SK-N-SH (cell line): ENCODE data around the gene CYP11A1. TPM values are rescaled to one million over a fixed set of nuclear protein-coding genes. Genes with fewer than 3 reads are reported as not detected.

Experiments used
- CTCF ChIA-PET: fragments of 300-600, 350-600 bp; formaldehyde crosslinking; extraction: SDS; loops from one replicate; lab custom pipeline; 2021; lab: Yijun Ruan, JAX
- POLR2A ChIA-PET: fragments of 350-600 bp; sonication (Branson Sonifier 250); formaldehyde crosslinking; extraction: SDS; loops from one replicate; lab custom pipeline; 2020; ENCODE audit warnings: antibody characterized with exemption, inconsistent platforms; lab: Yijun Ruan, JAX
- DNase-seq: peaks from one replicate; pipeline ENCODE4 v3.0.0; 2012
- H2AFZ ChIP-seq: fragments of 200-600 bp; sonication (generic); 2 replicates; pipeline ENCODE4 v1.8.1; 2016; ENCODE audit warnings: antibody characterized with exemption, mild to moderate bottlenecking, low read depth
- H3F3A ChIP-seq: fragments of 200-600 bp; sonication (generic); replicated peaks from 2 replicates; pipeline ENCODE3; 2016; ENCODE audit warnings: antibody characterized with exemption, mild to moderate bottlenecking; ENCODE audit not compliant: insufficient read depth
- H3K27ac ChIP-seq, 2 experiments: fragments of 200-500 bp in 1 of 2; fragments of 200-600 bp in 1 of 2; sonication (Bioruptor generic) in 1 of 2; sonication (generic), shearing (Covaris generic) in 1 of 2; 2 replicates each; pipeline versions ENCODE4 v1.5.1 to v1.6.1; 2014 to 2016; ENCODE audit warnings: low read depth in 2 of 2, inconsistent platforms in 1 of 2, low read length in 1 of 2, mild to moderate bottlenecking in 1 of 2, mixed read lengths in 1 of 2
- H3K27me3 ChIP-seq: fragments of 200-600 bp; sonication (generic), shearing (Covaris generic); 2 replicates; pipeline ENCODE4 v1.6.1; 2016; ENCODE audit warnings: mixed run types; ENCODE audit not compliant: insufficient read depth
- H3K36me3 ChIP-seq, 2 experiments: fragments of 200-500 bp in 1 of 2; fragments of 200-600 bp in 1 of 2; sonication (Bioruptor generic) in 1 of 2; sonication (generic) in 1 of 2; replicated peaks in 1 of 2; 2 replicates each; pipeline versions ENCODE3 to v1.5.1; 2014 to 2016; ENCODE audit warnings: low read length in 1 of 2, mild to moderate bottlenecking in 1 of 2; ENCODE audit not compliant: insufficient read depth in 2 of 2, control insufficient read depth in 1 of 2
- H3K4me1 ChIP-seq, 2 experiments: fragments of 200-500 bp in 1 of 2; fragments of 200-600 bp in 1 of 2; sonication (Bioruptor generic) in 1 of 2; sonication (generic), shearing (Covaris generic) in 1 of 2; 2 replicates each; pipeline versions ENCODE4 v1.5.1 to v1.6.1; 2014 to 2016; ENCODE audit warnings: low read depth in 1 of 2, low read length in 1 of 2, mixed run types in 1 of 2; ENCODE audit not compliant: insufficient read depth in 2 of 2, control insufficient read depth in 1 of 2
- H3K4me2 ChIP-seq: fragments of 200-600 bp; sonication (generic), shearing (Covaris generic); 2 replicates; pipeline ENCODE4 v1.6.1; 2017; ENCODE audit warnings: mixed run types
- H3K4me3 ChIP-seq, 2 experiments: fragments of 200-500 bp in 1 of 2; fragments of 200-600 bp in 1 of 2; sonication (Bioruptor generic) in 1 of 2; sonication (generic), shearing (Covaris generic) in 1 of 2; 2 replicates each; pipeline versions ENCODE4 v1.5.1 to v1.8.1; 2014 to 2016; ENCODE audit warnings: low read depth in 2 of 2, inconsistent platforms in 1 of 2, low read length in 1 of 2, mild to moderate bottlenecking in 1 of 2, mixed read lengths in 1 of 2, moderate library complexity in 1 of 2
- H3K79me2 ChIP-seq: fragments of 200-600 bp; sonication (generic); 2 replicates; pipeline ENCODE4 v1.8.1; 2017; ENCODE audit warnings: mild to moderate bottlenecking; ENCODE audit not compliant: insufficient read depth
- H3K9ac ChIP-seq: fragments of 200-600 bp; sonication (generic); 2 replicates; pipeline ENCODE4 v1.6.1; 2017; ENCODE audit warnings: mixed run types
- H3K9me2 ChIP-seq: fragments of 200-600 bp; sonication (generic); 2 replicates; pipeline ENCODE4 v1.6.1; 2017; ENCODE audit warnings: mixed run types
- H3K9me3 ChIP-seq: fragments of 200-600 bp; sonication (generic); 2 replicates; pipeline ENCODE4 v1.6.1; 2017; ENCODE audit warnings: mixed run types, mild to moderate bottlenecking, moderate library complexity
- H4K20me1 ChIP-seq: fragments of 200-600 bp; sonication (generic); 2 replicates; pipeline ENCODE4 v1.6.1; 2017; ENCODE audit warnings: mild to moderate bottlenecking, mixed run types; ENCODE audit not compliant: insufficient read depth
- CHD2 ChIP-seq: fragments of 150-350 bp; IDR thresholded peaks from 2 replicates; pipeline ENCODE4 v1.6.1; 2018; ENCODE audit warnings: low read length; ENCODE audit not compliant: partially characterized antibody
- CTCF ChIP-seq: fragments of 200-600 bp; sonication (generic); IDR thresholded peaks from 2 replicates; pipeline ENCODE4 v1.6.1; 2017; ENCODE audit warnings: antibody characterized with exemption, mild to moderate bottlenecking, moderate library complexity
- ELF1 ChIP-seq: IDR thresholded peaks from 2 replicates; pipeline ENCODE4 v1.4.0; 2012
- EZH2phosphoT487 ChIP-seq: fragments of 200-600 bp; sonication (generic); IDR thresholded peaks from 2 replicates; pipeline ENCODE4 v1.6.1; 2017; ENCODE audit warnings: low read depth, mixed run types, mild to moderate bottlenecking, antibody characterized with exemption, moderate library complexity, borderline replicate concordance
- FOSL2 ChIP-seq: IDR thresholded peaks from 2 replicates; pipeline ENCODE4 v1.4.0; 2012; ENCODE audit warnings: low read depth, mild to moderate bottlenecking, moderate library complexity, borderline replicate concordance
- FOXM1 ChIP-seq: IDR thresholded peaks from 2 replicates; pipeline ENCODE4 v1.4.0; 2012; ENCODE audit warnings: low read depth, mild to moderate bottlenecking
- GABPA ChIP-seq: IDR thresholded peaks from 2 replicates; pipeline ENCODE4 v1.4.0; 2012; ENCODE audit warnings: low read depth, mild to moderate bottlenecking
- GATA2 ChIP-seq: sonication (generic); formaldehyde crosslinking; IDR thresholded peaks from 2 replicates; pipeline ENCODE4 v1.5.0; 2020; ENCODE audit warnings: mild to moderate bottlenecking, missing genetic modification reagents
- MAX ChIP-seq: IDR thresholded peaks from 2 replicates; pipeline ENCODE4 v1.4.0; 2012; ENCODE audit warnings: low read depth
- NFIC ChIP-seq: IDR thresholded peaks from 2 replicates; pipeline ENCODE4 v1.4.0; 2012; ENCODE audit warnings: borderline replicate concordance
- RAD21 ChIP-seq: IDR thresholded peaks from 2 replicates; pipeline ENCODE4 v1.6.1; 2012; ENCODE audit warnings: mild to moderate bottlenecking, low read length
- RXRA ChIP-seq: IDR thresholded peaks from 2 replicates; pipeline ENCODE4 v1.4.0; 2012; ENCODE audit warnings: low read depth, mild to moderate bottlenecking, borderline replicate concordance
- SMC3 ChIP-seq: IDR thresholded peaks from 2 replicates; pipeline ENCODE4 v1.6.1; 2012; ENCODE audit warnings: low read depth, low read length, improper control_type of control experiment
- TAF1 ChIP-seq: IDR thresholded peaks from 2 replicates; pipeline ENCODE4 v1.6.1; 2012; ENCODE audit warnings: low read depth, mild to moderate bottlenecking, low read length, moderate library complexity, borderline replicate concordance
- TCF12 ChIP-seq: IDR thresholded peaks from 2 replicates; pipeline ENCODE4 v1.4.0; 2012
- WGBS: methylation state at CpG from one replicate; pipeline ENCODE4 v1.1.6; 2017; ENCODE audit warnings: low lambda C conversion rate; 5-methylcytosine and 5-hydroxymethylcytosine counted together
- polyA plus RNA-seq, 3 experiments: library from polyadenylated mRNA; depleted of rRNA; stranded (reverse); fragments of >200 nt; gene quantifications; 2 replicates each; pipeline ENCODE4 v1.2.3, GENCODE V29; 2012
- TF ChIP-seq, protein P1 (sequence below): fragments of 150-350 bp; IDR thresholded peaks from 2 replicates; pipeline ENCODE4 v1.6.1; 2016; ENCODE audit warnings: mild to moderate bottlenecking, low read depth, low read length
- TF ChIP-seq, protein P2 (sequence below): IDR thresholded peaks from 2 replicates; pipeline ENCODE4 v1.4.0; 2012; ENCODE audit warnings: low read depth, borderline replicate concordance

The CYP11A1 gene
- polyA plus RNA-seq, 1 of the 3 experiments (the other 2 are of a cell fraction) = 0.08 TPM

- TF ChIP-seq EZH2phosphoT487 (no peak), RXRA (no peak), RAD21 (peak; percentile 75), MAX (no peak), ELF1 (no peak), FOSL2 (no peak), FOXM1 (no peak), CTCF (peak; percentile 67), SMC3 (peak; percentile 77)
- Histone ChIP-seq H2AFZ (no peak overlapping the region), H3K4me1 (peaks cover 13 to 40% of the 10 kb centered on the region in 2 experiments; a peak in 3 of 4 replicates), H3K4me3 (no peak overlapping the region; a peak in 1 of 4 replicates), H3K9me3 (no peaks in the 10 kb centered on the region), H3K9ac (no peak overlapping the region), H3K79me2 (no peaks in the 10 kb centered on the region), H3K36me3 (no peaks in the 10 kb centered on the region), H3F3A (no peaks in the 10 kb centered on the region), H3K27me3 (no peaks in the 10 kb centered on the region), H3K4me2 (no peak overlapping the region), H4K20me1 (no peaks in the 10 kb centered on the region), H3K9me2 (no peaks in the 10 kb centered on the region), H3K27ac (peak overlapping the region in 1 of 2 experiments; percentile 72; a peak in 2 of 4 replicates)
- POLR2A ChIA-PET = interaction anchor here (0.6 to 0.7 kb wide), 2 partner anchors 11 to 17 kb away, joined by 3 read pairs; no protein-coding TSS in a partner anchor
- DNase-seq = peak; percentile 76
- 80% methylated on average over 9 of the region's 10 CpGs for WGBS
- CTCF ChIA-PET = interaction anchor here (0.6 to 18.6 kb wide), 47 partner anchors 9 to 387 kb away, joined by 3 to 339 read pairs (median 5); partner anchors contain the start of genes ISLR, ISLR2 and STRA6
Observed at GRCh38 chr15:74320352-74321247, 46.8 kb downstream of the CYP11A1 start.

GRCh38 chr15:74319596-74320351 is 47.7 kb downstream of the CYP11A1 start:
- no peak overlapping the region for H3K4me2 ChIP-seq
- H3K9me3 ChIP-seq = no peaks in the 10 kb centered on the region
- H2AFZ ChIP-seq = no peak overlapping the region
- H3F3A ChIP-seq = no peaks in the 10 kb centered on the region
- peak overlapping the region in 1 of 2 experiments; percentile 72; a peak in 2 of 4 replicates for H3K27ac ChIP-seq
- no peaks in the 10 kb centered on the region for H3K36me3 ChIP-seq
- whole genome bisulfite sequencing = 95% methylated on average over 5 of the region's 8 CpGs
- H3K4me1 ChIP-seq = peaks cover 13 to 47% of the 10 kb centered on the region in 2 experiments; a peak in 3 of 4 replicates
- no peak for TF ChIP-seq GABPA
- no peak for TF ChIP-seq TAF1
- no peak for TF ChIP-seq CHD2
- TF ChIP-seq RXRA = no peak
- TF ChIP-seq NFIC = no peak
- TF ChIP-seq GATA2 (CRISPR knock-in tag) = no peak
- TF ChIP-seq TCF12 = no peak
- TF ChIP-seq, protein P1, sequence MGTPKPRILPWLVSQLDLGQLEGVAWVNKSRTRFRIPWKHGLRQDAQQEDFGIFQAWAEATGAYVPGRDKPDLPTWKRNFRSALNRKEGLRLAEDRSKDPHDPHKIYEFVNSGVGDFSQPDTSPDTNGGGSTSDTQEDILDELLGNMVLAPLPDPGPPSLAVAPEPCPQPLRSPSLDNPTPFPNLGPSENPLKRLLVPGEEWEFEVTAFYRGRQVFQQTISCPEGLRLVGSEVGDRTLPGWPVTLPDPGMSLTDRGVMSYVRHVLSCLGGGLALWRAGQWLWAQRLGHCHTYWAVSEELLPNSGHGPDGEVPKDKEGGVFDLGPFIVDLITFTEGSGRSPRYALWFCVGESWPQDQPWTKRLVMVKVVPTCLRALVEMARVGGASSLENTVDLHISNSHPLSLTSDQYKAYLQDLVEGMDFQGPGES = no peak
- no peak for TF ChIP-seq EZH2phosphoT487
- TF ChIP-seq, protein P2, sequence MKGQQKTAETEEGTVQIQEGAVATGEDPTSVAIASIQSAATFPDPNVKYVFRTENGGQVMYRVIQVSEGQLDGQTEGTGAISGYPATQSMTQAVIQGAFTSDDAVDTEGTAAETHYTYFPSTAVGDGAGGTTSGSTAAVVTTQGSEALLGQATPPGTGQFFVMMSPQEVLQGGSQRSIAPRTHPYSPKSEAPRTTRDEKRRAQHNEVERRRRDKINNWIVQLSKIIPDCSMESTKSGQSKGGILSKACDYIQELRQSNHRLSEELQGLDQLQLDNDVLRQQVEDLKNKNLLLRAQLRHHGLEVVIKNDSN = no peak
- DNase-seq = peak; percentile 38
- H3K79me2 ChIP-seq = no peaks in the 10 kb centered on the region
- no peaks in the 10 kb centered on the region for H4K20me1 ChIP-seq
- no peaks in the 10 kb centered on the region for H3K9me2 ChIP-seq
- ChIA-PET POLR2A (no interaction called here), CTCF (interaction anchor here (0.9 to 18.6 kb wide), 14 partner anchors 9 to 368 kb away, joined by 3 to 339 read pairs (median 8); partner anchors contain the start of gene ISLR2)
- no peak overlapping the region for H3K9ac ChIP-seq
- H3K27me3 ChIP-seq = no peaks in the 10 kb centered on the region
- H3K4me3 ChIP-seq = no peak overlapping the region
